ENCODE results near the gene MYORG. TPM values are rescaled to one million over a fixed set of nuclear protein-coding genes. Genes with fewer than 3 reads are reported as not detected.

MYORG gene
- total RNA-seq, 6 donors from 2014 or later, result 2.1 to 11.6 (median 7.4) TPM

- Histone ChIP-seq H3K4me1 (peaks cover 0 to under 1% (median under 1%) of the 10 kb centered on the region in 4 donors), H3K27ac (no peak overlapping the region), H3K4me3 (no peak overlapping the region), H3K27me3 (no peaks in the 10 kb centered on the region), H3K9me3 (no peaks in the 10 kb centered on the region), H3K36me3 (no peaks in the 10 kb centered on the region)
- TF ChIP-seq POLR2A (IDR thresholded peaks at IDR 0.05) (no peak), POLR2AphosphoS5 (IDR thresholded peaks at IDR 0.05) (no peak), CTCF (IDR thresholded peaks at IDR 0.05) (no peak), EP300 (IDR thresholded peaks at IDR 0.05) (no peak)
- no peak for DNase-seq
- ATAC-seq (ENCODE audit: low FRiP score in 2 of 2), result no peak
- WGBS, 2 donors, result 65 to 74% methylated on average over 2 of the region's 2 CpGs
Measured at GRCh38 chr9:34322899-34323591, 53.7 kb downstream of the MYORG start.

- no peak for TF ChIP-seq CTCF (IDR thresholded peaks at IDR 0.05)
- no peak for TF ChIP-seq POLR2A (IDR thresholded peaks at IDR 0.05)
- no peak for TF ChIP-seq POLR2AphosphoS5 (IDR thresholded peaks at IDR 0.05)
- TF ChIP-seq EP300 (IDR thresholded peaks at IDR 0.05), result no peak
- ATAC-seq (ENCODE audit: low FRiP score in 2 of 2) (no peak), DNase-seq (no peak)
- 86 to 89% methylated on average over 7 of the region's 7 CpGs for WGBS, 2 donors
- Histone ChIP-seq H3K9me3 (no peaks in the 10 kb centered on the region), H3K4me3 (no peak overlapping the region), H3K27ac (no peak overlapping the region), H3K27me3 (no peaks in the 10 kb centered on the region), H3K36me3 (no peaks in the 10 kb centered on the region), H3K4me1 (no peaks in the 10 kb centered on the region)
Measured at GRCh38 chr9:34321451-34321850, 55.2 kb downstream of the MYORG start.

GRCh38 chr9:34318163-34318790 is 58.4 kb downstream of the MYORG start:
- no peak for TF ChIP-seq EP300 (IDR thresholded peaks at IDR 0.05)
- TF ChIP-seq CTCF (IDR thresholded peaks at IDR 0.05), result no peak
- no peak for TF ChIP-seq POLR2A (IDR thresholded peaks at IDR 0.05)
- no peak for TF ChIP-seq POLR2AphosphoS5 (IDR thresholded peaks at IDR 0.05)
- WGBS, 2 donors, result 97% methylated on average over 32 to 39 of the region's 44 CpGs
- Histone ChIP-seq H3K27me3 (no peaks in the 10 kb centered on the region), H3K4me1 (no peaks in the 10 kb centered on the region), H3K27ac (no peak overlapping the region), H3K4me3 (no peak overlapping the region), H3K9me3 (no peaks in the 10 kb centered on the region), H3K36me3 (no peaks in the 10 kb centered on the region)
- ATAC-seq (ENCODE audit: low FRiP score in 2 of 2) (no peak), DNase-seq (peak in 1 of 2 donors; percentile 73)

- 86 to 94% methylated on average over 2 of the region's 2 CpGs for WGBS, 2 donors
Measured at GRCh38 chr9:34317436-34317835, 59.3 kb downstream of the MYORG start.

More at GRCh38 chr9:34317436-34317835, 59.3 kb downstream of the MYORG start:
- H3K27ac ChIP-seq, result no peak overlapping the region
- H3K4me3 ChIP-seq, result no peak overlapping the region
- DNase-seq (no peak), ATAC-seq (ENCODE audit: low FRiP score in 2 of 2) (no peak)
- no peaks in the 10 kb centered on the region for H3K4me1 ChIP-seq
- no peaks in the 10 kb centered on the region for H3K9me3 ChIP-seq
- no peaks in the 10 kb centered on the region for H3K36me3 ChIP-seq
- no peaks in the 10 kb centered on the region for H3K27me3 ChIP-seq
- TF ChIP-seq EP300 (IDR thresholded peaks at IDR 0.05) (no peak), POLR2A (IDR thresholded peaks at IDR 0.05) (no peak), POLR2AphosphoS5 (IDR thresholded peaks at IDR 0.05) (no peak), CTCF (IDR thresholded peaks at IDR 0.05) (no peak)

Small RNA genes within 50 kb of the gene (small RNA-seq; reads per million reads assigned to genes)
- gene RF00019, result 0 reads per million in 4 donors

Other genes starting within 250 kb of the MYORG start
- gene UBAP1, start 197.9 kb downstream of the MYORG start, total RNA-seq, result 10 to 100 TPM; 37.7 to 62.2 (median 48.1) TPM
- gene KIF24, start 47.6 kb downstream of the MYORG start, total RNA-seq, result 1 to 10 TPM in 5 of 6 donors, under 1 TPM in 1; 0.72 to 3.2 (median 1.6) TPM
- 10 to 100 TPM in 4 of 6 donors, 1 to 10 TPM in 2; 4.2 to 17.8 (median 11.2) TPM for gene NUDT2, start 47.3 kb downstream of the MYORG start, total RNA-seq
- 10 to 100 TPM; 10.0 to 33.0 (median 15.2) TPM for gene FAM219A, start 81.7 kb upstream of the MYORG start, total RNA-seq
- gene DNAI1, start 81.9 kb upstream of the MYORG start, total RNA-seq, result 10 to 100 TPM in 3 of 6 donors, 1 to 10 TPM in 2, under 1 TPM in 1; 0.37 to 39.8 (median 9.7) TPM
- 1 to 10 TPM in 1 of 6 donors, under 1 TPM in 2, not detected in 3; 0.40 to 1.4 (median 0.71) TPM for gene ENHO, start 146.1 kb upstream of the MYORG start, total RNA-seq
- 1 to 10 TPM in 2 of 6 donors, under 1 TPM in 3, not detected in 1; 0.30 to 3.3 (median 0.69) TPM for gene CNTFR, start 212.8 kb upstream of the MYORG start, total RNA-seq
- gene RPP25L, start 235.2 kb upstream of the MYORG start, total RNA-seq, result 10 to 100 TPM; 16.5 to 27.0 (median 21.7) TPM
- gene DCTN3, start 243.6 kb upstream of the MYORG start, total RNA-seq, result 10 to 100 TPM; 26.2 to 92.6 (median 68.1) TPM